Fibroblast of lung (primary cell): ENCODE data around the gene ELAPOR2. TPM values are rescaled to one million over a fixed set of nuclear protein-coding genes. Genes with fewer than 3 reads are reported as not detected.
"Not testable (repeated sequence)": the region's sequence is repeated elsewhere in the genome, so short reads cannot be mapped to it uniquely, and the experiment has no call there.

Experiments
- DNase-seq, 2 donors: peaks; one replicate each; pipeline versions ENCODE4 v3.0.0 to v3.0.0-alpha.2; 2010; ENCODE audit warnings: low read depth in 2 of 2
- H2AFZ ChIP-seq: 2 replicates; pipeline ENCODE4 v1.5.1; 2012; ENCODE audit warnings: low read length, control low read depth, inconsistent platforms
- H3K27ac ChIP-seq: 2 replicates; pipeline ENCODE4 v1.5.1; 2011; ENCODE audit warnings: low read length, control low read depth; ENCODE audit not compliant: insufficient read depth
- H3K27me3 ChIP-seq: 2 replicates; pipeline ENCODE4 v1.5.1; 2011; ENCODE audit warnings: mild to moderate bottlenecking, low read length; ENCODE audit not compliant: control insufficient read depth, insufficient read depth
- H3K36me3 ChIP-seq: 2 replicates; pipeline ENCODE4 v1.5.1; 2011; ENCODE audit warnings: low read length; ENCODE audit not compliant: control insufficient read depth, insufficient read depth
- H3K4me1 ChIP-seq: 2 replicates; pipeline ENCODE4 v1.5.1; 2011; ENCODE audit warnings: low read length; ENCODE audit not compliant: control insufficient read depth, insufficient read depth; ENCODE audit errors: extremely low read depth
- H3K4me2 ChIP-seq: 2 replicates; pipeline ENCODE4 v1.5.1; 2011; ENCODE audit warnings: low read length, control low read depth; ENCODE audit not compliant: insufficient read depth; ENCODE audit errors: extremely low read depth
- H3K4me3 ChIP-seq, 4 experiments: fragments of 200-600 bp in 1 of 4; sonication (generic) in 1 of 4; replicated peaks in 1 of 4; 2 replicates each; pipeline ENCODE4 v1.5.1; 2011 to 2016; ENCODE audit warnings: low read length in 4 of 4, low read depth in 3 of 4, mild to moderate bottlenecking in 3 of 4, control low read depth in 2 of 4, inconsistent platforms in 1 of 4, mixed read lengths in 1 of 4; ENCODE audit not compliant: insufficient read depth in 1 of 4; ENCODE audit errors: control extremely low read depth in 1 of 4
- H3K79me2 ChIP-seq: 2 replicates; pipeline ENCODE4 v1.5.1; 2012; ENCODE audit warnings: mild to moderate bottlenecking, low read length, inconsistent platforms; ENCODE audit not compliant: control insufficient read depth, insufficient read depth
- H3K9ac ChIP-seq: 2 replicates; pipeline ENCODE4 v1.5.1; 2011; ENCODE audit warnings: mild to moderate bottlenecking, low read length, control low read depth; ENCODE audit not compliant: insufficient read depth
- H3K9me3 ChIP-seq: 2 replicates; pipeline ENCODE4 v1.5.1; 2012; ENCODE audit warnings: low read depth, low read length; ENCODE audit not compliant: control insufficient read depth, insufficient read depth
- H4K20me1 ChIP-seq: 2 replicates; pipeline ENCODE4 v1.5.1; 2011; ENCODE audit warnings: low read length; ENCODE audit not compliant: control insufficient read depth, insufficient read depth; ENCODE audit errors: extremely low read depth
- EZH2 ChIP-seq: IDR thresholded peaks from 2 replicates; pipeline ENCODE4 v1.5.1; 2012; ENCODE audit warnings: low read length, control low read depth, mild to moderate bottlenecking; ENCODE audit errors: missing control alignments
- polyA plus RNA-seq, 2 donors: library from polyadenylated mRNA; depleted of rRNA in 1 of 2; stranded (reverse) in 1 of 2; unstranded in 1 of 2; fragments of >200 nt; gene quantifications; 2 replicates each; pipeline ENCODE4 v1.2.1, GENCODE V29; 2011 to 2012; ENCODE audit warnings: missing spikeins in 1 of 2
- total RNA-seq: library from RNA; depleted of rRNA; stranded (reverse); fragments of >200 nt; gene quantifications from 2 replicates; pipeline ENCODE4 v1.2.1, GENCODE V29; 2014
- TF ChIP-seq, protein P1 (sequence below), 2 donors: IDR thresholded peaks in 1 of 2; conservative IDR thresholded peaks in 1 of 2; 1 replicate in 1 of 2; 2 replicates in 1 of 2; pipeline ENCODE4 v1.5.1; 2011 to 2012; ENCODE audit warnings: low read length in 2 of 2, control low read depth in 1 of 2, inconsistent platforms in 1 of 2, low read depth in 1 of 2, mild to moderate bottlenecking in 1 of 2

ELAPOR2 gene
- total and polyA plus RNA-seq, 2 donors (not counting 1 experiment from before 2014, with no cell fraction given) = 5.5 to 5.9 TPM

DNA sequence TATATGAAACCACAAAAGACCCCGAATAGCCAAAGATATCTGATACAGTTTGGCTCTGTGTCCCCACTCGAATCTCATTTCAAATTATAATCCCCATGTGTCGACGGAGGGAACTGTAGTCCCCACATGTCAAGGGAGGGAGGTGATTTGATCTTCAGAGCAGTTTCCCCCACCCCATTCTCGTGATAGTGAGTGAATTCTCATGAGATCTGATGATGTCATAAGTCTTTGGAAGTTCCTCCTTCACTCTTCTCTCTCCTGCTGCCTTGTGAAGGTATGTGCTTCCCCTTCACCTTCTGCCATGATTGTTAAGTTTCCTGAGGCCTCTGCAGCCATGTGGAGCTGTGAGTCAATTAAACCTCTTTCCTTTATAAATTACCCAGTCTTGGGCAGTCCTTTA lies 13.0 kb downstream of the ELAPOR2 start:
- Histone ChIP-seq H4K20me1 (no peaks in the 10 kb centered on the region), H3K9ac (no peak overlapping the region), H3K36me3 (no peaks in the 10 kb centered on the region), H3K79me2 (no peaks in the 10 kb centered on the region), H2AFZ (no peak overlapping the region), H3K4me1 (no peaks in the 10 kb centered on the region), H3K27me3 (no peaks in the 10 kb centered on the region), H3K27ac (no peak overlapping the region), H3K4me2 (no peak overlapping the region), H3K4me3 (no peak overlapping the region), H3K9me3 (no peaks in the 10 kb centered on the region)
- DNase-seq = no peak
- TF ChIP-seq, protein P1, sequence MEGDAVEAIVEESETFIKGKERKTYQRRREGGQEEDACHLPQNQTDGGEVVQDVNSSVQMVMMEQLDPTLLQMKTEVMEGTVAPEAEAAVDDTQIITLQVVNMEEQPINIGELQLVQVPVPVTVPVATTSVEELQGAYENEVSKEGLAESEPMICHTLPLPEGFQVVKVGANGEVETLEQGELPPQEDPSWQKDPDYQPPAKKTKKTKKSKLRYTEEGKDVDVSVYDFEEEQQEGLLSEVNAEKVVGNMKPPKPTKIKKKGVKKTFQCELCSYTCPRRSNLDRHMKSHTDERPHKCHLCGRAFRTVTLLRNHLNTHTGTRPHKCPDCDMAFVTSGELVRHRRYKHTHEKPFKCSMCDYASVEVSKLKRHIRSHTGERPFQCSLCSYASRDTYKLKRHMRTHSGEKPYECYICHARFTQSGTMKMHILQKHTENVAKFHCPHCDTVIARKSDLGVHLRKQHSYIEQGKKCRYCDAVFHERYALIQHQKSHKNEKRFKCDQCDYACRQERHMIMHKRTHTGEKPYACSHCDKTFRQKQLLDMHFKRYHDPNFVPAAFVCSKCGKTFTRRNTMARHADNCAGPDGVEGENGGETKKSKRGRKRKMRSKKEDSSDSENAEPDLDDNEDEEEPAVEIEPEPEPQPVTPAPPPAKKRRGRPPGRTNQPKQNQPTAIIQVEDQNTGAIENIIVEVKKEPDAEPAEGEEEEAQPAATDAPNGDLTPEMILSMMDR (conservative IDR thresholded peaks at IDR 0.05 in 1 of 2, IDR thresholded peaks at IDR 0.05 in 1 of 2; ENCODE audit: low read depth in 1 of 2, low read length in 2 of 2) = no peak
- TF ChIP-seq EZH2 = no peak

DNA sequence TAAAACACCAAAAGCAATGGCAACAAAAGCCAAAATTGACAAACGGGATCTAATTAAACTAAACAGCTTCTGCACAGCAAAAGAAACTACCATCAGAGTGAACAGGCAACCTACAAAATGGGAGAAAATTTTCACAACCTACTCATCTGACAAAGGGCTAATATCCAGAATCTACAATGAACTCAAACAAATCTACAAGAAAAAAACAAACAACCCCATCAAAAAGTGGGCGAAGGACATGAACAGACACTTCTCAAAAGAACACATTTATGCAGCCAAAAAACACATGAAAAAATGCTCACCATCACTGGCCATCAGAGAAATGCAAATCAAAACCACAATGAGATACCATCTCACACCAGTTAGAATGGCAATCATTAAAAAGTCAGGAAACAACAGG lies 14.7 kb downstream of the ELAPOR2 start:
- not testable (repeated sequence) for H3K27me3 ChIP-seq, H4K20me1 ChIP-seq, H3K4me1 ChIP-seq

DNA sequence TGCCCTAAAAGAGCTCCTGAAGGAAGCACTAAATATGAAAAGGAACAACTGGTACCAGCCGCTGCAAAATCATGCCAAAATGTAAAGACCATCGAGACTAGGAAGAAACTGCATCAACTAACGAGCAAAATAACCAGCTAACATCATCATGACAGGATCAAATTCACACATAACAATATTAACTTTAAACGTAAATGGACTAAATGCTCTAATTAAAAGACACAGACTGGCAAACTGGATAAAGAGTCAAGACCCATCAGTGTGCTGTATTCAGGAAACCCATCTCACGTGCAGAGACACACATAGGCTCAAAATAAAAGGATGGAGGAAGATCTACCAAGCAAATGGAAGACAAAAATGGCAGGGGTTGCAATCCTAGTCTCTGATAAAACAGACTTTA lies 17.9 kb downstream of the ELAPOR2 start:
- DNase-seq, H3K9me3 ChIP-seq, H3K4me1 ChIP-seq, H3K27me3 ChIP-seq, H3K4me2 ChIP-seq, H4K20me1 ChIP-seq, H3K27ac ChIP-seq, H3K4me3 ChIP-seq, H3K9ac ChIP-seq, H2AFZ ChIP-seq, H3K79me2 ChIP-seq, H3K36me3 ChIP-seq: not testable (repeated sequence)

More for the DNA sequence above, 14.7 kb downstream of the ELAPOR2 start:
- not testable (repeated sequence) for H3K9ac ChIP-seq, H3K27ac ChIP-seq, H3K9me3 ChIP-seq, DNase-seq, H3K4me3 ChIP-seq, H3K36me3 ChIP-seq, H3K4me2 ChIP-seq, H3K79me2 ChIP-seq, H2AFZ ChIP-seq

DNA sequence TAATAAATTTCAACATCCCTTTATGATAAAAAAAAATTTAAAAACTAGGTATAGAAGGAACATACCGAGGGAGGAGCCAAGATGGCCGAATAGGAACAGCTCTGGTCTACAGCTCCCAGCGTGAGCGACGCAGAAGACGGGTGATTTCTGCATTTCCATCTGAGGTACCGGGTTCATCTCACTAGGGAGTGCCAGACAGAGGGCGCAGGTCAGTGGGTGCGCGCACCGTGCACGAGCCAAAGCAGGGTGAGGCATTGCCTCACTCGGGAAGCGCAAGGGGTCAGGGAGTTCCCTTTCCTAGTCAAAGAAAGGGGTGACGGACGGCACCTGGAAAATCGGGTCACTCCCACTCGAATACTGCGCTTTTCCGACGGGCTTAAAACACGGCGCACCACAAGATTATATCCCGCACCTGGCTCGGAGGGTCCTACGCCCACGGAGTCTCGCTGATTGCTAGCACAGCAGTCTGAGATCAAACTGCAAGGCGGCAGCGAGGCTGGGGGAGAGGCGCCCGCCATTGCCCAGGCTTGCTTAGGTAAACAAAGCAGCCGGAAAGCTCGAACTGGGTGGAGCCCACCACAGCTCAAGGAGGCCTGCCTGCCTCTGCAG lies 19.7 kb downstream of the ELAPOR2 start:
- not testable (repeated sequence) for H4K20me1 ChIP-seq, H3K9me3 ChIP-seq, H3K27ac ChIP-seq, H3K79me2 ChIP-seq, H3K9ac ChIP-seq, H3K27me3 ChIP-seq, H3K4me1 ChIP-seq, H3K36me3 ChIP-seq, H3K4me2 ChIP-seq, DNase-seq, H2AFZ ChIP-seq
- peak overlapping the region in 2 of 4 experiments; percentile 41 to 62 for H3K4me3 ChIP-seq
